GM12878 (cell line): Measurements from ENCODE around the gene CACNA1E. TPM values are rescaled to one million over a fixed set of nuclear protein-coding genes. Genes with fewer than 3 reads are reported as not detected.

Source experiments
- ATAC-seq: fragments of 200-7000 bp; cut with Tn5 transposase; 3 replicates; pipeline ENCODE4 v1.9.1; 2020; ENCODE audit warnings: mild to moderate bottlenecking, moderate library complexity
- BruUV-seq: library from RNA; stranded (reverse); fragments of 400-500 nt; replicated peaks from 2 replicates; lab custom pipeline; 2021; lab: Mats Ljungman, UMichigan
- CTCF ChIA-PET: fragments of 300-600 bp; sonication (Branson Sonifier 250); formaldehyde crosslinking; extraction: SDS; loops from one replicate; lab custom pipeline; 2021; ENCODE audit warnings: inconsistent platforms; lab: Yijun Ruan, JAX
- POLR2A ChIA-PET: fragments of 350-600 bp; formaldehyde crosslinking; extraction: SDS; loops from one replicate; lab custom pipeline; 2021; ENCODE audit warnings: inconsistent platforms; lab: Charles Lee
- RAD21 ChIA-PET: fragments of 300-600 bp; sonication (Branson Sonifier 250); formaldehyde crosslinking; loops from one replicate; lab custom pipeline; 2023; ENCODE audit warnings: antibody characterized with exemption; ENCODE audit not compliant: unreplicated experiment; lab: Charles Lee
- SMC1A ChIA-PET: fragments of 300-600 bp; sonication (Branson Sonifier 250); formaldehyde crosslinking; loops from one replicate; lab custom pipeline; 2023; ENCODE audit not compliant: unreplicated experiment, uncharacterized antibody; lab: Charles Lee
- DNase-seq: peaks from one replicate; pipeline ENCODE4 v3.0.0-alpha.2; 2011; ENCODE audit warnings: low read depth, low spot score
- FAIRE-seq: peaks from 3 replicates; lab custom pipeline; 2011; peaks lifted over from hg19 to GRCh38; lab: Jason Lieb, UNC
- H2AFZ ChIP-seq: 2 replicates; pipeline ENCODE4 v1.6.0; 2011; ENCODE audit warnings: low read depth, low read length, control low read depth; ENCODE audit not compliant: control insufficient read depth
- H3K27ac ChIP-seq: 2 replicates; pipeline ENCODE4 v1.5.1; 2011; ENCODE audit warnings: control low read depth; ENCODE audit not compliant: control insufficient read depth, insufficient read depth
- H3K27me3 ChIP-seq, 2 experiments: replicated peaks in 1 of 2; 2 replicates each; pipeline versions ENCODE4 v1.6.0 to v1.6.1; 2011; ENCODE audit warnings: low read length in 1 of 2; ENCODE audit not compliant: control insufficient read depth in 2 of 2, insufficient read depth in 2 of 2
- H3K36me3 ChIP-seq, 2 experiments: 2 replicates each; pipeline ENCODE4 v1.5.1; 2011; ENCODE audit warnings: low read length in 1 of 2; ENCODE audit not compliant: control insufficient read depth in 2 of 2, insufficient read depth in 2 of 2
- H3K4me1 ChIP-seq: 2 replicates; pipeline ENCODE4 v1.6.1; 2011; ENCODE audit warnings: mild to moderate bottlenecking, low read length, moderate library complexity, mixed read lengths; ENCODE audit not compliant: control insufficient read depth, insufficient read depth
- H3K4me2 ChIP-seq: 2 replicates; pipeline ENCODE4 v1.6.0; 2011; ENCODE audit warnings: control low read depth; ENCODE audit not compliant: control insufficient read depth, insufficient read depth
- H3K4me3 ChIP-seq: fragments of 200-600 bp; sonication (generic); 2 replicates; pipeline ENCODE4 v1.5.1; 2016
- H3K79me2 ChIP-seq: 2 replicates; pipeline ENCODE4 v1.6.0; 2011; ENCODE audit warnings: low read length; ENCODE audit not compliant: control insufficient read depth, insufficient read depth
- H3K9ac ChIP-seq: 2 replicates; pipeline ENCODE4 v1.8.0; 2011; ENCODE audit warnings: low read length, control low read depth, mixed read lengths; ENCODE audit not compliant: control insufficient read depth, insufficient read depth
- H3K9me3 ChIP-seq: replicated peaks from 3 replicates; pipeline ENCODE4 v1.5.1; 2011; ENCODE audit warnings: mild to moderate bottlenecking, low read length; ENCODE audit not compliant: control insufficient read depth, insufficient read depth
- H4K20me1 ChIP-seq: 2 replicates; pipeline ENCODE4 v1.6.0; 2011; ENCODE audit not compliant: control insufficient read depth, insufficient read depth
- BRCA1 ChIP-seq: IDR thresholded peaks from 2 replicates; pipeline ENCODE4 v1.6.1; 2011; ENCODE audit warnings: low read depth, low read length, improper control_type of control experiment
- ESRRA ChIP-seq: IDR thresholded peaks from 2 replicates; pipeline ENCODE4 v1.6.1; 2012; ENCODE audit warnings: mild to moderate bottlenecking, low read length, improper control_type of control experiment
- IRF4 ChIP-seq: IDR thresholded peaks from 2 replicates; pipeline ENCODE4 v1.6.1; 2011; ENCODE audit warnings: low read depth, low read length
- MEF2B ChIP-seq: fragments of 450-650 bp; IDR thresholded peaks from 2 replicates; pipeline ENCODE4 v1.6.1; 2018; ENCODE audit warnings: mild to moderate bottlenecking, moderate library complexity; ENCODE audit not compliant: partially characterized antibody, poor library complexity, severe bottlenecking
- NFYB ChIP-seq: IDR thresholded peaks from 2 replicates; pipeline ENCODE4 v1.6.1; 2011; ENCODE audit warnings: low read depth, mild to moderate bottlenecking, low read length, improper control_type of control experiment, moderate library complexity; ENCODE audit not compliant: insufficient read depth
- PAX5 ChIP-seq: IDR thresholded peaks from 2 replicates; pipeline ENCODE4 v1.6.1; 2011; ENCODE audit warnings: low read depth, low read length, borderline replicate concordance
- PKNOX1 ChIP-seq: fragments of 450-650 bp; IDR thresholded peaks from 2 replicates; pipeline ENCODE4 v1.6.1; 2016; ENCODE audit warnings: mild to moderate bottlenecking
- RAD21 ChIP-seq: IDR thresholded peaks from 2 replicates; pipeline ENCODE4 v1.6.1; 2011; ENCODE audit warnings: mild to moderate bottlenecking, low read depth, low read length, moderate library complexity; ENCODE audit not compliant: insufficient read depth
- REST ChIP-seq: IDR thresholded peaks from 2 replicates; pipeline ENCODE4 v1.6.1; 2012; ENCODE audit warnings: mild to moderate bottlenecking, low read depth, low read length
- SMC3 ChIP-seq: IDR thresholded peaks from 2 replicates; pipeline ENCODE4 v1.6.1; 2011; ENCODE audit warnings: low read length, improper control_type of control experiment, borderline replicate concordance
- TCF12 ChIP-seq: IDR thresholded peaks from 2 replicates; pipeline ENCODE4 v1.6.1; 2011; ENCODE audit warnings: low read depth, mild to moderate bottlenecking, low read length
- YY1 ChIP-seq: IDR thresholded peaks from 2 replicates; pipeline ENCODE4 v1.6.1; 2011; ENCODE audit warnings: low read depth, mild to moderate bottlenecking, low read length
- ZBTB40 ChIP-seq: fragments of 450-650 bp; IDR thresholded peaks from 2 replicates; pipeline ENCODE4 v1.6.1; 2016; ENCODE audit warnings: mild to moderate bottlenecking, moderate library complexity, borderline replicate concordance
- whole genome bisulfite sequencing: methylation state at CpG from one replicate; pipeline ENCODE4 v1.1.6; 2016; ENCODE audit warnings: low lambda C conversion rate; ENCODE audit not compliant: insufficient replicate concordance, insufficient coverage; ENCODE audit errors: missing lambda C conversion rate; 5-methylcytosine and 5-hydroxymethylcytosine counted together
- in situ Hi-C: fragments of 300-500 bp; cut with MboI; formaldehyde crosslinking; loops from 9 replicates; pipeline ENCODE4 v1.14.3; 2018; ENCODE audit warnings: mixed read lengths
- intact Hi-C: fragments of 100-400 bp; cut with micrococcal nuclease; formaldehyde crosslinking; loops from one replicate; pipeline ENCODE4 v1.14.2; 2022; ENCODE audit not compliant: unreplicated experiment
- polyA plus RNA-seq, 11 experiments: library from polyadenylated mRNA; depleted of rRNA in 4 of 11; unstranded in 6 of 11; stranded (reverse) in 5 of 11; fragments of >200 nt; fragmentation: Nextera tagmentation in 4 of 11; fragmentation: Illumina TruSeq in 1 of 11; extraction: Ambion mirVana in 4 of 11; extraction: Trizol in 1 of 11; gene quantifications; 1 replicate in 1 of 11; 2 replicates in 10 of 11; pipeline versions ENCODE4 v1.2.1 to v1.2.3, GENCODE V29; 2011 to 2016; ENCODE audit warnings: inconsistent platforms in 2 of 11, missing spikeins in 2 of 11, low read depth in 1 of 11
- total RNA-seq, 4 experiments: library from RNA; depleted of rRNA in 3 of 4; stranded (reverse); fragments of >200 nt in 3 of 4; fragmentation: Illumina TruSeq in 1 of 4; extraction: Trizol in 1 of 4; gene quantifications; 2 replicates each; pipeline versions ENCODE4 v1.2.1 to v1.2.3, GENCODE V29; 2013 to 2021

The CACNA1E gene
- total and polyA plus RNA-seq, 10 of the 15 experiments (the other 5 are each of a cell fraction or from before 2014, with no cell fraction given), result 0.57 to 22.0 (median 8.5) TPM

- ATAC-seq, result peak; percentile 77
- Histone ChIP-seq H2AFZ (peak overlapping the region; percentile 86), H3K4me3 (peak overlapping the region; percentile 14; the same call in 1 of the 2 replicates), H3K9me3 (no peaks in the 10 kb centered on the region; the same call in 2 of the 3 replicates), H3K9ac (peak overlapping the region; percentile 63), H3K79me2 (no peaks in the 10 kb centered on the region; the same call in 1 of the 2 replicates), H3K27me3 (no peaks in the 10 kb centered on the region), H3K36me3 (peaks cover 0 to 2% of the 10 kb centered on the region in 2 experiments; a peak in 1 of 4 replicates), H3K27ac (peak overlapping the region; percentile 88), H3K4me1 (peaks cover 60% of the 10 kb centered on the region), H4K20me1 (no peaks in the 10 kb centered on the region), H3K4me2 (peak overlapping the region; percentile 72)
- ChIA-PET POLR2A (interaction anchor here (0.8 to 6.7 kb wide), 4 partner anchors 9 to 29 kb away, joined by 3 to 135 read pairs (median 4); partner anchors contain the start of gene CACNA1E), RAD21 (interaction anchor here (1.0 to 16.9 kb wide), 8 partner anchors 9 to 432 kb away, joined by 4 to 278 read pairs (median 8); partner anchors contain the start of gene CACNA1E), SMC1A (interaction anchor here (0.7 to 7.0 kb wide), 16 partner anchors 10 to 471 kb away, joined by 3 to 220 read pairs (median 4); partner anchors contain the start of genes CACNA1E and MR1), CTCF (interaction anchor here (0.6 to 7.1 kb wide), 16 partner anchors 8 to 897 kb away, joined by 3 to 157 read pairs (median 5); partner anchors contain the start of gene CACNA1E)
- no peak for DNase-seq
- FAIRE-seq, result peak; percentile 54
- in situ Hi-C loops, result no loop called here
- 0% methylated on average over 4 of the region's 4 CpGs for WGBS
- intact Hi-C loops, result loop anchor here (1.0 to 2.0 kb wide), 2 partner anchors 19 to 432 kb away; no protein-coding TSS in a partner anchor
- BruUV-seq, result no TSS peak
- TF ChIP-seq MEF2B (peak; percentile 29), ZBTB40 (peak; percentile 8; the same call in 1 of the 2 replicates), NFYB (peak; percentile 75), BRCA1 (no peak), REST (no peak), IRF4 (0 out of 2 replicates have a peak, but pooled peaks have one; percentile 6), PAX5 (0 out of 2 replicates have a peak, but pooled peaks have one; percentile 16), PKNOX1 (0 out of 2 replicates have a peak, but pooled peaks have one; percentile 49), ESRRA (no peak), SMC3 (peak; percentile 47; the same call in 1 of the 2 replicates), YY1 (peak; percentile 59), TCF12 (0 out of 2 replicates have a peak, but pooled peaks have one; percentile 21), RAD21 (peak; percentile 55)
Observed at GRCh38 chr1:181504399-181504842, 21.1 kb downstream of the CACNA1E start.
